Adrenal gland (tissue), 12 donors: ENCODE measurements around the gene RAB27B. TPM values are rescaled to one million over a fixed set of nuclear protein-coding genes. Genes with fewer than 3 reads are reported as not detected.

Experiments
- DNase-seq, 7 donors: peaks; one replicate each; pipeline ENCODE4 v3.0.0-alpha.2; 2019 to 2020
- H3K27ac ChIP-seq, 5 donors: fragments of 200-600 bp; sonication (generic) in 4 of 5; 1 replicate in 3 of 5; 2 replicates in 2 of 5; pipeline versions ENCODE4 v1.5.1 to v1.8.0; 2016 to 2020; ENCODE audit warnings: mild to moderate bottlenecking in 1 of 5
- H3K27me3 ChIP-seq: fragments of 200-600 bp; 2 replicates; pipeline ENCODE4 v1.8.0; 2021
- H3K36me3 ChIP-seq, 2 donors: fragments of 200-600 bp; replicated peaks in 1 of 2; 1 replicate in 1 of 2; 2 replicates in 1 of 2; pipeline versions ENCODE4 v1.5.1 to v1.8.0; 2018 to 2022
- H3K4me1 ChIP-seq, 2 donors: fragments of 200-600 bp; replicated peaks in 1 of 2; 1 replicate in 1 of 2; 2 replicates in 1 of 2; pipeline versions ENCODE4 v1.5.1 to v1.8.0; 2018 to 2021
- H3K4me3 ChIP-seq, 4 donors: fragments of 200-600 bp; sonication (generic) in 3 of 4; one replicate each; pipeline ENCODE4 v1.5.1; 2016 to 2018
- H3K9me3 ChIP-seq, 3 donors: fragments of 200-600 bp; sonication (generic) in 1 of 3; replicated peaks in 1 of 3; 1 replicate in 2 of 3; 2 replicates in 1 of 3; pipeline versions ENCODE4 v1.5.1 to v1.8.0; 2016 to 2021
- CTCF ChIP-seq, 6 experiments: fragments of 450-650 bp in 4 of 6; fragments of 200-600 bp in 2 of 6; sonication (generic) in 1 of 6; IDR thresholded peaks; 1 replicate in 5 of 6; 2 replicates in 1 of 6; pipeline versions ENCODE4 v1.5.1 to v1.8.0; 2016 to 2021; ENCODE audit warnings: antibody characterized with exemption in 6 of 6, mild to moderate bottlenecking in 2 of 6, moderate library complexity in 1 of 6
- POLR2A ChIP-seq, 2 donors: fragments of 450-650 bp; IDR thresholded peaks; one replicate each; pipeline ENCODE4 v1.6.1; 2017; ENCODE audit warnings: antibody characterized with exemption in 2 of 2, mild to moderate bottlenecking in 2 of 2, moderate library complexity in 1 of 2
- WGBS, 4 donors: extraction: QIAGEN DNeasy Blood & Tissue Kit in 2 of 4; methylation state at CpG; one replicate each; pipeline versions ENCODE4 v1.1.5 to v1.1.7; 2013 to 2017; 5-methylcytosine and 5-hydroxymethylcytosine counted together
- intact Hi-C, 2 donors: fragments of 100-400 bp; cut with DNase I; formaldehyde crosslinking; loops; one replicate each; pipeline versions ENCODE4 v1.14.1 to v1.15.0; 2022 to 2023
- polyA plus RNA-seq, 3 donors: library from polyadenylated mRNA; stranded (reverse); fragments of 200-250 nt in 2 of 3; fragments of 350-450 nt in 1 of 3; fragmentation: Illumina TruSeq in 1 of 3; extraction: RNeasy Lipid Tissue Mini Kit (QIAGEN cat#74804) in 1 of 3; gene quantifications; one replicate each; pipeline ENCODE4 v1.2.3, GENCODE V29; 2013 to 2014
- total RNA-seq, 9 donors: library from RNA; depleted of rRNA in 4 of 9; stranded (reverse); fragments of >200 nt in 4 of 9; fragments of 120-200 nt in 1 of 9; fragmentation: NEBNext Ultra II Directional in 1 of 9; extraction: Animal tissue kit (Norgen Biotek cat#: 25700) in 1 of 9; gene quantifications; one replicate each; pipeline versions ENCODE4 v1.1.0 to v1.2.4, GENCODE V29; 2013 to 2023
- donor health status: healthy with polysubstance abuse.
- donor health status: Bipolar disorder and iron deficiency.
- donor health status: DM: yes; HTN: yes; CAD: no.
- donor health status: DM: no; HTN: no; CAD: no.
- donor health status: DM: no; HTN: no; CAD: no.
- donor health status: DM: yes; HTN: yes; CAD: no.

Gene RAB27B
- total and polyA plus RNA-seq, 12 donors, result 0.04 to 3.9 (median 1.1) TPM; not detected in 3

GRCh38 chr18:54824761-54825160, 3.5 kb upstream of the RAB27B start:
- Histone ChIP-seq H3K9me3 (no peaks in the 10 kb centered on the region), H3K36me3 (no peaks in the 10 kb centered on the region), H3K4me3 (no peak overlapping the region), H3K27ac (no peak overlapping the region), H3K4me1 (peaks cover 0 to 12% of the 10 kb centered on the region in 2 donors), H3K27me3 (peaks cover 3% of the 10 kb centered on the region)
- intact Hi-C loops, result no loop called here
- DNase-seq, result no peak
- TF ChIP-seq CTCF (IDR thresholded peaks at IDR 0.05) (no peak), POLR2A (IDR thresholded peaks at IDR 0.05) (no peak)
- 87 to 96% (median 91%) methylated on average over 1 of the region's 1 CpG for WGBS, 4 donors

- DNase-seq, result no peak
- intact Hi-C loops, result no loop called here
- Histone ChIP-seq H3K27ac (no peak overlapping the region), H3K36me3 (no peaks in the 10 kb centered on the region), H3K27me3 (peaks cover 3% of the 10 kb centered on the region), H3K4me1 (peaks cover 0 to 12% of the 10 kb centered on the region in 2 donors), H3K4me3 (no peak overlapping the region), H3K9me3 (no peaks in the 10 kb centered on the region)
- 80 to 88% (median 86%) methylated on average over 2 of the region's 2 CpGs for WGBS, 4 donors
- TF ChIP-seq POLR2A (IDR thresholded peaks at IDR 0.05) (no peak), CTCF (IDR thresholded peaks at IDR 0.05) (no peak)
These were observed 2.5 kb upstream of the RAB27B start for GRCh38 chr18:54825601-54826344.

- Histone ChIP-seq H3K36me3 (no peaks in the 10 kb centered on the region), H3K4me3 (peak overlapping the region in 1 of 4 donors; percentile 44), H3K4me1 (peaks cover 0 to 12% of the 10 kb centered on the region in 2 donors), H3K9me3 (no peaks in the 10 kb centered on the region), H3K27me3 (peaks cover 3% of the 10 kb centered on the region), H3K27ac (no peak overlapping the region)
- TF ChIP-seq CTCF (IDR thresholded peaks at IDR 0.05), result no peak
- no peak for TF ChIP-seq POLR2A (IDR thresholded peaks at IDR 0.05)
- 29 to 42% (median 36%) methylated on average over 2 of the region's 2 CpGs for WGBS, 4 donors
- no peak for DNase-seq
- intact Hi-C loops, result no loop called here
These were observed 709 bp downstream of the RAB27B start for GRCh38 chr18:54828986-54829385.

GRCh38 chr18:54829856-54830255, 1.6 kb downstream of the RAB27B start:
- Histone ChIP-seq H3K27ac (no peak overlapping the region), H3K4me1 (peaks cover 0 to 12% of the 10 kb centered on the region in 2 donors), H3K27me3 (peaks cover 3% of the 10 kb centered on the region), H3K9me3 (no peaks in the 10 kb centered on the region), H3K36me3 (no peaks in the 10 kb centered on the region), H3K4me3 (no peak overlapping the region)
- TF ChIP-seq CTCF (IDR thresholded peaks at IDR 0.05) (no peak), POLR2A (IDR thresholded peaks at IDR 0.05) (no peak)
- no peak for DNase-seq
- intact Hi-C loops, result no loop called here
- WGBS, 4 donors, result 81 to 94% (median 86%) methylated on average over 1 of the region's 1 CpG
